ENCODE results near the gene AMOTL2. TPM values are rescaled to one million over a fixed set of nuclear protein-coding genes. Genes with fewer than 3 reads are reported as not detected.
A peak's percentile ranks its signal among the peaks of the same experiment; 100 is the strongest.

AMOTL2 gene
- total and polyA plus RNA-seq, 8 donors = 23.8 to 106 (median 47.6) TPM

GRCh38 chr3:134376786-134377426 is 2.7 kb upstream of the AMOTL2 start:
- DNase-seq (no peak), ATAC-seq (no peak)
- H3K36me3 ChIP-seq = no peaks in the 10 kb centered on the region
- H3K4me1 ChIP-seq = peaks cover 14 to 25% of the 10 kb centered on the region in 2 donors
- no peaks in the 10 kb centered on the region for H3K9me3 ChIP-seq
- no peak overlapping the region for H3K4me3 ChIP-seq
- H3K27me3 ChIP-seq = peaks cover 0 to 34% of the 10 kb centered on the region in 2 donors
- intact Hi-C loops (cut with DNase I) = loop anchor here in 1 of 2 donors (10.0 kb wide), 1 partner anchor 98 kb away; no protein-coding TSS in a partner anchor
- no peak for TF ChIP-seq CTCF (IDR thresholded peaks at IDR 0.05)
- H3K27ac ChIP-seq = no peak overlapping the region

- no peak overlapping the region for H3K4me3 ChIP-seq
- H3K27ac ChIP-seq = no peak overlapping the region
- H3K9me3 ChIP-seq = no peaks in the 10 kb centered on the region
- H3K4me1 ChIP-seq = peaks cover 19 to 31% of the 10 kb centered on the region in 2 donors
- intact Hi-C loops (cut with DNase I) = loop anchor here in 1 of 2 donors (10.0 kb wide), 1 partner anchor 98 kb away; no protein-coding TSS in a partner anchor
- H3K27me3 ChIP-seq = peaks cover 0 to 34% of the 10 kb centered on the region in 2 donors
- ATAC-seq = no peak
- DNase-seq = peak in 1 of 4 donors; percentile 74
- no peak for TF ChIP-seq CTCF (IDR thresholded peaks at IDR 0.05)
- H3K36me3 ChIP-seq = no peaks in the 10 kb centered on the region
Observed at GRCh38 chr3:134376385-134376765, 2.1 kb upstream of the AMOTL2 start.

GRCh38 chr3:134375582-134376384 is 1.5 kb upstream of the AMOTL2 start:
- peak overlapping the region in 1 of 2 donors; percentile 64 for H3K4me3 ChIP-seq
- peaks cover 0 to 6% of the 10 kb centered on the region in 2 donors for H3K36me3 ChIP-seq
- peaks cover 0 to 34% of the 10 kb centered on the region in 2 donors for H3K27me3 ChIP-seq
- H3K27ac ChIP-seq = peak overlapping the region; percentile 95 to 98
- no peak for ATAC-seq
- H3K4me1 ChIP-seq = peaks cover 25 to 37% of the 10 kb centered on the region in 2 donors
- no peak for TF ChIP-seq CTCF (IDR thresholded peaks at IDR 0.05)
- intact Hi-C loops (cut with DNase I) = loop anchor here in 1 of 2 donors (10.0 kb wide), 1 partner anchor 99 kb away; no protein-coding TSS in a partner anchor
- DNase-seq = no peak
- no peaks in the 10 kb centered on the region for H3K9me3 ChIP-seq

GRCh38 chr3:134374791-134375581 is 739 bp upstream of the AMOTL2 start:
- DNase-seq = peak in 1 of 4 donors; percentile 83
- TF ChIP-seq CTCF (IDR thresholded peaks at IDR 0.05) = no peak

More at GRCh38 chr3:134374791-134375581, 739 bp upstream of the AMOTL2 start:
- Histone ChIP-seq H3K36me3 (peaks cover 0 to 14% of the 10 kb centered on the region in 2 donors), H3K27me3 (peaks cover 0 to 34% of the 10 kb centered on the region in 2 donors), H3K4me1 (peaks cover 33 to 44% of the 10 kb centered on the region in 2 donors), H3K4me3 (peak overlapping the region; percentile 64 to 70), H3K9me3 (no peaks in the 10 kb centered on the region), H3K27ac (peak overlapping the region; percentile 95 to 98)
- intact Hi-C loops (cut with DNase I) = loop anchor here in 1 of 2 donors (5.0 to 10.0 kb wide), 2 partner anchors 63 to 100 kb away; no protein-coding TSS in a partner anchor
- peak; percentile 14 for ATAC-seq

Measured in left lung (tissue), 10 donors.